Measurements from ENCODE around the gene PIR. TPM values are rescaled to one million over a fixed set of nuclear protein-coding genes. Genes with fewer than 3 reads are reported as not detected.

The PIR gene
- total RNA-seq, 2 donors from 2014 or later = 3.1 to 3.8 TPM

Other genes starting within 250 kb of the PIR start
- gene ASB9, start 223.2 kb downstream of the PIR start, total RNA-seq = 1 to 10 TPM; 1.5 to 3.1 TPM
- gene ASB11, start 177.7 kb downstream of the PIR start, total RNA-seq = not detected
- 10 to 100 TPM; 28.1 to 68.8 TPM for gene PIGA, start 157.8 kb downstream of the PIR start, total RNA-seq
- not detected for gene VEGFD, start 108.9 kb downstream of the PIR start, total RNA-seq
- not detected for gene BMX, start 7.5 kb upstream of the PIR start, total RNA-seq
- under 1 TPM in 1 of 2 donors, not detected in 1; 0.16 TPM for gene ACE2, start 107.6 kb upstream of the PIR start, total RNA-seq
- under 1 TPM in 1 of 2 donors, not detected in 1; 0.85 TPM for gene CLTRN, start 171.5 kb upstream of the PIR start, total RNA-seq
- gene CA5B, start 244.9 kb upstream of the PIR start, total RNA-seq = 10 to 100 TPM; 14.5 to 45.9 TPM

All from activated T-helper 17 cell treated with anti-CD3 and anti-CD28 coated beads, Interleukin-2, amount 50 U/mL, for 72 hours (primary cell).